Activated gamma-delta T cell treated with Interleukin-2 at 50 U/mL for 16 hours (primary cell): ENCODE data around the gene CEP43.
A peak's percentile ranks its signal among the peaks of the same experiment; 100 is the strongest.

ENCODE experiments used
- DNase-seq: peaks from one replicate; pipeline ENCODE4 v3.0.0-alpha.2; 2020

Gene CEP43

DNA sequence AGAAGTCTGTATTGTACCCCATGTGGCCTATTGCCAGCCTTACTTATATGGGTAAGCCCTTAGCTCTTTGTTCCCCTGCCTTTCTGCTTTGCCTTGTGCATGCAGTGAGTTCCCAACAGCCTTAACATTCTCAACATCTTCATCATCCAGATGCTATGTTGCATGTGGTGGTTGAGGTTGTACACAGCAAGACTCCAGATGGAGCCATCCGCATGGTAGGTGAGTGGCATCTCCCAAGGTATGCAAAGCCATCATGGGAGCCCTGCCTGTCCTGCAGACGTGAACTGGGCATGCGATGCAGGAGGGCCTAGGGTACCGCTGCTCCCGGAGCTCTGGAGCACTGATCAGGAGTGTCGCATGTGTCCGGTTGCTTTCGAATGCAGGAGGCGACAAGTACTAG, 16.1 kb downstream of the CEP43 start:
- DNase-seq: no peak

DNA sequence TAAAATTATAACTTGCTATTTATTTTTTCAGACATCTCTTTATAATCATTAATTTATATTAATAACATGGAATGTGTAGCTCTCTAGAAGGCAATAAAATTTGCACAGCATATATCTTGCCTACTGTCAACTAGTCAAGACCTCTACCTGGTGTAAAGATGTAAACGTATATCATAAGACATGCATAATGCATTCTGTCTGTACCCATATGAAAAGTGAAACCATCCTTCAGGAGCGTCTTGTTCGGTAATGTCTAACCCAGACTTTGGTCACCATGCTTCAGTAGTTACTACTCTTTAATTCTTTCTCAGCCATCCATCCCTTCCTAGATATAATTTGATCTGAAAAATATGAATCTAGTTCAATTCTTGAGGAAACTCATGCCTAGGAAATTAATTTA, 21.0 kb downstream of the CEP43 start:
- no peak for DNase-seq

DNA sequence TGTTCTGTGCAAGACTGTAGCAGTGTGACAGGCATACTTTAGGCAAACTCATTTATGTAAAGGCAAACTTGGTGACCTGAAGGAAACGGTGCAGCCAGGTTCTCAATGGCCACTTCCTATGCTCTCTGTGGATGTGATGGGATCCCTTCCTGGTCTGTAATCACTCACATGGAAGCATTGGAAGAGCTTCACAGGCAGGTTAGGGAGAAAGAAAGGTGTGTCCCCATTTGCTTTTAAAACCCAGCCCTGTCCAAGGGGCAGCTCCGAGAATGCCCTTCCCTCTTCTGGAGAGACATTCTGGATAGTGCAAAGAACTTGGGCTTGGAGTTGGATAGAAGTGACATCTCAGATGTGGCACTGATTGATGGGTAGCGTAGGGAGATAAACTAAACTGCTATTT, 28.1 kb downstream of the CEP43 start:
- no peak for DNase-seq

DNA sequence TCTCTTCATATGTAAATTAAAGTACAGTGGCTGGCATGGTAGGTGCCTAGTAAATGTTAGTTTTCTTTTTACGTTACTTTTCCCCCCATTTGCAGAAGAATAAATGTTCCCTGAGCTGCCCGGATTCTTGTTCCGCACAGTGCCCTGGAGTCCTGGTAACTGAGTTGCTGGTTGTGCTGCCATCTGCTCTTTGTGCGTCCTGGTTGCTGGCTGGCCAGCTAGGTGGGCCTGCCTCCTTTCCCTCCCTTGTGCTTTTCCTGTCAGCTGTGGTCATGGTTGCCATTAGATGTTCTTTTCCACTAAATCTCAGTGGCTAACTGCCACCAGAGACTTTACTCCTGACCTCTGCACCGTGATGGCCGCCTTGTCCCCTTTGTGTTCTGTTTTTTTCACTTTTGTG, 28.6 kb downstream of the CEP43 start:
- DNase-seq: no peak

DNA sequence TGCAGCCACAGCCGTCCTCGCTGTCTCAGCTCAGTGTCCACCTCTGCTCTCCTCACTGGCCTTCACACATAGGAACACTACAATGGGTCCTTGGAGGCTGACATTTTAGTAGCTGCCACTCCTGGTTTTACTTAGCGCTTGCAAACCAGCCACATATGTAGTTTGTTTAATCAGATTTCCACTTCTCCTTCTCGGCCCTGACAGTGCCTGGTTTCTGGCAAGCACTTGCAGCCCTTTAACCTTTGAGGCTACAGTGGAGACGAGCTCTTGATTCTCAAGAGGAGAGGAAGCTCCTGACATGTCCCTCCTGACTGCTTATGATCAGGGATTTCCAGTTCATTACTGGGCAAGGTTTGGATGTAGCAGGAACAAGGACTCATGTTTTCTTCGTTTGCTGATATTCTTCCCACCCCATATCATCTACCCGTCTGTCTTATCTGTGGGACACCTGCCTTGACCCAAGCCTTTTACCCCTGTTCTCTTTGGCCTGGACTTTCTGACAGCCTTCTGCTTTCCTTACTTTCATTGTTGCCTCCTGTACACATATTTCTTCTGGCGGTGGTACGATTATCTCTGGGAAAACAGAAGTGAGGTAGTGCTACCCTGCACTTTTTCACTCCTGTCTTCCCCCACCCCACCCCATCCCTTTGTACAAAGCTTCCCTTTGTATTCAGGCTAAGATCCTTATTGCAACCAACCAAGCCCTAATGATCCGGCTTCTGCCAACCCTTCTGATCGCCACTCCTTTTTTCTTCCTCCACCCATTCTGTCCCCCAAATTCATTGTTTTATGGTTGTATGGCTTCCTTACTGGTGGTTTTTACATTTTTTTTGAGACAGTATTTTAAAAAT, 31.2 kb downstream of the CEP43 start:
- no peak for DNase-seq

DNA sequence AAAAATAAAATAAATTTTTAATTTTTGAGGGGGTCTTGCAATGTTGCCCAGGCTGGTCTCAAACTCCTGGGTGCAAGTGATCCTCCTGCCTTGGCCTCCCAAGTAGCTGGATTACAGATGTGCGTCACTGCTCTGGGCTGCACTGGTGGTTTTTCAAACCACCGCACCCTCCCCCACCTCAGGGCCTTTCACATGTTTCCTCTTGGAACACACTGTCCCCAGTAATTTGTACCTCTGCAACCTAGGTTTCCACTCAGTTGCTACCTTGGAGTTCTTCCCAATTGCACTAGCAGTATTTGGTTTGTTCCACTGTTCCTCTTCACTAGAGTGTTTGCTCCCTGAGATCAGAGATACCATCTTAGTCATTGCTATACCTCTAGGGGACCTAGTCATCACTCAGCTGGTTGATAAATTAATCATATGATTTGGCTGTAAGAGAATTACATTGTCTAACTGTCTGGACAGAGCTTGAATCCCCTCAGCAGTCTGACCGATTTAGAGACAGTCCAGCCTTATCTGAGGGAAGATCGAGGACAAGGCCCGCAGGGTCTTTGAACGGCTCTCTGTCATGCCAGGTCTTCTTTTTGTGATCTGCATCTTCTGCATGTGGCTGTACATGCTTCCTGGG, 32.0 kb downstream of the CEP43 start:
- no peak for DNase-seq

DNA sequence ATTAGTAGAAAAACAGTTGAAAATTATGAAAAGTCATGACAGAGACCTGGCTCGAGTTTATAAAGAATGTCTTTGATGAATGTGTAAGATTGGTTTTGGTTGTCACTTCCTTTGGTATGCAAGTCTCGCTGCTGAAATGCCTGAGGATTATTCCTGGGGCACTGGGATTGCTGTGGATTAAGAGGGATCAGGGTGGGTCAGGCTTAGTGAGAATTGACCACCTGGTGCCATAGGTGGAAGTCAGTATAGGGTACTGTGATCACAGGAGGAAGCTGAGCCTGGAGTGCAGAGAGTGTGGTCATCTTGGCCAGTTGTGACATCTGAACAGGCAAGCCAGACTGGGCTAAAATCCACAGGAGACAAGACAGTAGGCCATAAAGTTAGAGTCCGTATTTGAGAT, 34.9 kb downstream of the CEP43 start:
- DNase-seq: no peak

DNA sequence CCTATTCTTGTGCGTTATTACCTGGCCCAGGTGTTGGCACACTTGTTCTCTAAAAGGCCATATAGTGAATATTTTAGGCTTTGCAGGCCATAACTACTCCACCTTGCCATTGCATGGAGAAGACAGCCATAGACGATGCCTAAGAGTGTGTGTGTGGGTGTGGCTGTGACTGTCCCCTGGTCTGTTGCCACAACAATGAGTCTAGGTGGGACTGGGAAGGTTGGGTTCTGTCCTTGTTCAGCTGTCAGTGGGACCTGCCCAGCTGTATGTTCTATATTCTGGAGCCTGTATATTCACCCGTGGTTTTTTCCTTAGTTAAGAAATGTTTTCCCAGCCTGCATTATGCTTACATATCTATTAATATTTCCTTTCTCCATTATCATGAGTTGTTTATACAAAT, 38.6 kb downstream of the CEP43 start:
- DNase-seq: no peak

DNA sequence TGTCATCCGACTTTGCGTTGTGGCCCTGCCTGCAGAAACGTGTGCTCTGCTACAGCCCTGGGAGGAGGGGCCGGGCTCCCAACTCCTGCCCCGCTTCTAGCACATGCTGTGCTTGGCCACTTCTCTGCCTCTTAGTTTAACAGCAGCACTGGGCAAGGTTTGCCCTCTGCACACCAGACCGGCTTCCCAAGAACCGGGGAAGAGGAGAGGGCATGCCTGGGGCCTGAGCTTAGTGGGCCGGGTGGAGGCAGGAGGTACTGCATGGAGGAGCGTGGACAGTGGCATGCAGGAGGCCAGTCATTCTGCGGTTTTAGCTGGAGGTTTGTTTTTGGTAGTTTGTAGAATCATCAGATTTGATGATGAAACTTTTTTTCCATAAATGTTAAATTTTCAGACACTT, 45.5 kb downstream of the CEP43 start:
- no peak for DNase-seq

DNA sequence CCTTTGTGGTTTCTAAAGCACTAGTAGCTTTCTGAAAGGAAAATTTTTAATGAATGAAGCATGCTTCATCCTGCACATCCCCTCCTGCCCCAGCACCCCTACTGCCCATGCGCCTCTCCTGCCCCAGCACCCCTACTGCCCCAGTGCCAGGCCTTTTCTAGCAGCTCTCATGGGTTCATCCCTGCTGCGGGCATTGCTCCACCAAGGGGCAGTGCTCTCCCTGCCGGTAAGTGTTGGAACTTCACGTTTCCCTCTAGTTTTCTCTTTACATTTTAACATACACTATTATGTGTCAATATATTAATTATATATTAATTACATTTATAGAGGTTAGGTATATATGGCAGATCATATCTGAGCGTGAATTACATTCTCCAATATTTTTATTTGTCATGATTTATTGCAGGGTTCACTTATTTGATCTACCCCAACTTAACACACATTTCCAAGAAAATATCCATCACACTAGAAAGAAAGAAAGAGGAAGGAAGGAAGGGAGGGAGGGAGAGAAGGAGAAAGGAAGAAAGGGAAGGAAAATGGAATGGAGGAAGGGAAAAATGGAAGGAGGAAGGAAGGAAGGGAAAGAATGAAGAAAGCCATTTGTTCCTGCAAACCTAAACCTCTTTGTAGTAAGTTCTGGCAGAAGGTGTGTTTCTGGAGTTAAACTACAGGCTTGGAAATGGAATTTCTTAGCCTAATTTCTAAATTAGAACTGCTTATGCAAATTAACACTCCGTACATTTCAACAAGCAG, 46.8 kb downstream of the CEP43 start:
- no peak for DNase-seq

DNA sequence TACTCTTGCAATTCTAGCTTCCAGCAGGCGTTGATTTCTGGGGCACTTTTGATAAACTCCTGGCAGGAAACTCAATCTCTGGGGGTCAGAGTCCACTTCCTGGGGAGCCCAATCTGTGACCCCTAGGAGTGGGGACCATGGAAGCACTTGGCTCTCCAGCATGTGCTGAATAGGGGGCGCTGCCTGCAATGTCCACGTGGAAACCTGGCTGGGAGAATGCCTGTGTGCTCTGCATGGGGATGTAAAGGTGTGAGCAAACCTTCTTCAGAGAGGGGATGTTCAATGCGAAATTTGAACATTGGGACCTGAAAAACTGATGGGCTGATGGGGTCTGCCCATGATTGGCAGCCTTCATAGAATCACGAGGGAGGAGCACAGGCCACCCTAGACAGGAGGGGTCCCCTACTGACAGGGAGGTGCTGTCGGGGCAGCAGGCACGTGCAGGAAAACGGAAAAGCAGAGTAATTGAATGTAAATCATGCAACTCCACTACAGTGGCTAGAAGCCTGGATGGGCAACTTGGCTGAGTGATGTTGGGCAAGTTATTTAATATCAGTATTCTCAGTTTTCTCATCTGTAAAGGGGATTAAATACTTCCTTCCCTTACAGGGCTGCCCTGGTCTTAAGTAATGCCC, 47.8 kb downstream of the CEP43 start:
- no peak for DNase-seq

DNA sequence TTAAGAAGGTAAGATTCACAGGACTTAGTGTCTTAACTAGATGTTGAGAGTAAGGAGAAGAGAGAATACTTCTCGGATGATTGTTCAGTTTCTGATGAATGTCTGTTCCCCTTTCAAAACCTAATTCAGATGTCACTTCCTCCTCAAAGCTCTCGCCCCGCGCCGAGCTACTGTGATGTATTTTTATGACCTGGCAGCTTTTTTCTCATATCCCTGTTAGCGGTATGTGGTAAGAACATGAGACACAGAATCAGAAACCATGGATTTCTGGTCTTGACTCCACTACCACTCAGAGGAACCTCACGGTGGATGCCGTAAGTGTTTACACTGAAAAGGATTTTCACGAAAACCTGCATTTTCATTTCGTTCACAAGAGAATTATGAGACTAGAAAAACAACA, 48.4 kb downstream of the CEP43 start:
- DNase-seq: peak; percentile 17
